Activated T-cell treated with anti-CD3 and anti-CD28 coated beads for 24 hours (primary cell): ENCODE data around the gene RBMS3.

Experiments used
- DNase-seq: peaks from one replicate; pipeline ENCODE4 v3.0.0-alpha.2; 2020; ENCODE audit warnings: low read depth

RBMS3 gene

DNA sequence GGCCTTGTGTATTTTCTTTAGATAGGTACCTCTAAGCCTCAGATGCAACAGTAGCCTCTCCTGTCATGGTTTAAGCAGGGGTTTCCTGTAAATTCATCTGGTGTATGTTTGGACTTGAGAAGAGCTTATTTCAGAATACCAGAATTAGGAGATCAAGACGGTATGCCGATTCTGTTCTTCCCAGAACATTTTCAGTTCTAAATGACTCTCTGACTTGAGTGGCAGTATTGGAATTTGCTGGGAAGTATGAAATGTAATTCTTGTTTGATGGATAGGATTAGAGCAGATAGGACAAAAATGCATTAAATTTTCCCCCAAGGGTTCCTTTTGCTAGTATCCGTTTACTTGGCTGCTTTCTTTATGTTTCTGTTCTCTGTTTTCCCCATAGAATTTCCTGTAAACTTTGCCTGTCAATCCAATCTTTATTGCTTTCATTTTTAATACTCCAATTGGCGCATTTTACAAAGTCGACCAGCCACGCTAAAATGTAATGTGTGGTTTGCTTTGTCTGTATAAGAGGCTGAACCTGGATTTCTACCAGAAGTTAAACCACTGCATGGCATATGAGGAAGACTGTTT lies 612.2 kb downstream of the RBMS3 start:
- DNase-seq = no peak

GRCh38 chr3:29896856-29897255 lies 616.0 kb downstream of the RBMS3 start:
- no peak for DNase-seq

DNA sequence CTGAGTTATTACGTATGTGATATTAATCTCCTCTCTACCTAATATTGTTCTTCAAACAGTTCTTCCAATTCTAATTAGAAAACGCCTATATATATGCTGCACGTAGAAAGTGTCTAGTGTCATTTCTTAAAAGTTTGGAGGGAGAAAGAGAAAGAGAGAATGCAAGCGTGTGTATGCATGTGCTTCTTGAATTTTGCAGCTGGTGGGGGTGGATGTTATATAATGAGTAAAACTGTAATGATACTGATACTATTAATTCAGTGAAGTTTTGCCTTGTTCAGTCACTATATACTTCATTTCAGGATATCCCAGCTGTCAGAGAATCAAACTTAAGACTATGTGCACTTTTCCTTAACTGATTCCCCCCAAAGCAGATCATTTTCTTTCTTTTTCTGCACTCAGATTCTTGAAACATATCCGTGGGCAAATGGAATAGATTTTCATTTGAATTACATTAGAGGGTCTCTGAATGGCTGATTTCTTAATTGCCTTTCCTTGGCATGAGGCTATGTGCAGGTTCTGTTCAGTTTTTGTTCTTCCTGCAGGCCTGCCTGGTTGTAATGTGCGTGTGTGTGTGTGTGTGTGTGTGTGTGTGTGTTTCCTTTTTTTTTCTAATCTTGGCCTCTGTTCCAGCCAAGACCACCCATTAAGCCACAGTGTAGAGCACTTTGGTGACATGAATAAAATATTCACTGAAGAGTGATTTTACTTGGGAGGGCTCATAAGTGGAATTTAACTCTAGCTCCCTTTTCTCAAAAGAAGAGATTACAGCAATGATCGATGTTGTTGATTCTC lies 617.5 kb downstream of the RBMS3 start:
- no peak for DNase-seq

DNA sequence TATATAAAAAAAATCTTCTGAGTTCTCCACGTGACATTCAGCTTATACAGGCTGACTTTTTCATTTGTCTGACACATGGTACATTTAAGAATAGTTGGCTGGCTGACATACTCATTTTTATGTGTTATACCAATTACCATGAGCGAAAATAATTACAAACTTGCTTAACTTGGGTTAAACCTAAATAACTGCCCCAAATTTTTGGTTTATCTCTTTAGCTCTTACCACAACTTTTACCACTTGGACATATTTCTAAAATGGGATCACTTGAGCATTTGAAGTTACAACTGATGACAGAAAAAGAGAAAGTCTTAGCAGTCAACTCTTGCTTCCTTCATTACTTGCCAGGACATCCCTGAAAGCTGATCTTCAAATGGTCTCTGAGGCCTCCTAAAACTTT lies 618.1 kb downstream of the RBMS3 start:
- DNase-seq = no peak

DNA sequence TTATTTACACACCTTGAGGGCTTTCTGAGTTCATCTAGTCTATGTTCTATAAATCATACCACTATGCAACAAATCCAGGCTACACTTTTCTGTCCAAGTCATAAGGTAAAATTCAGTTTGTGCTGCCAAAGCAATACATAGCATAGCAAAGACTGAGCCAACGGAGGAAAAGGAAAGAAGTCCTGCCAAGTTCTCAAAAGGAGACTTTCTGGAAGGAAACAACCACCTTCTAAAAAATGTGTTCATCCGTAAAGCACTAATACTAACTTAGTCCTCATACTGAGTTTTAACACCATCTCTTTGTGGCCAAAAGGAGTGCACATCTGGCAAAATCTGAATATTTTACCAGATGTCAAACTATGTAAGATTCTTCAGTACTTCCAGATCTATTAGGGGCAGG lies 620.2 kb downstream of the RBMS3 start:
- no peak for DNase-seq

DNA sequence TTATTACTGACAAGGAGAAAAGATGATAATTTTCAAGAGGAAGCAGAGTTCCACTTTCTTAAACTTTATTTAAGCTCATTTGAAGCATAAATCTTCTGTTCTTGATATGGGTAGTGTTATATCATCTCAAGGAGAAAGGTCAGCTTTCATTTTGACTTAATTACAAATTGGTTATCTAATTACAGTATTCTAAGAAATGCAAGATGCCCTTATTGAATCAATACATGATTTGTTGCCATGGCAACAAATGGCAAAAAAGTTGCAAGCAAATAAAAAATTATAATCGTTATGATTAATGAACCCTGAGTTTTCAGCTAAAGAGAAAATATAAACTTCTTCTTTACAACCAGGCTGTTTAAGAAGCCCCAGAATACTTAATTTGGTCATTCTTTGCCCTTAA lies 622.7 kb downstream of the RBMS3 start:
- DNase-seq = no peak

- no peak for DNase-seq
Observed at GRCh38 chr3:29906906-29907305, 626.0 kb downstream of the RBMS3 start.

GRCh38 chr3:29912600-29913288 lies 631.9 kb downstream of the RBMS3 start:
- DNase-seq = no peak

DNA sequence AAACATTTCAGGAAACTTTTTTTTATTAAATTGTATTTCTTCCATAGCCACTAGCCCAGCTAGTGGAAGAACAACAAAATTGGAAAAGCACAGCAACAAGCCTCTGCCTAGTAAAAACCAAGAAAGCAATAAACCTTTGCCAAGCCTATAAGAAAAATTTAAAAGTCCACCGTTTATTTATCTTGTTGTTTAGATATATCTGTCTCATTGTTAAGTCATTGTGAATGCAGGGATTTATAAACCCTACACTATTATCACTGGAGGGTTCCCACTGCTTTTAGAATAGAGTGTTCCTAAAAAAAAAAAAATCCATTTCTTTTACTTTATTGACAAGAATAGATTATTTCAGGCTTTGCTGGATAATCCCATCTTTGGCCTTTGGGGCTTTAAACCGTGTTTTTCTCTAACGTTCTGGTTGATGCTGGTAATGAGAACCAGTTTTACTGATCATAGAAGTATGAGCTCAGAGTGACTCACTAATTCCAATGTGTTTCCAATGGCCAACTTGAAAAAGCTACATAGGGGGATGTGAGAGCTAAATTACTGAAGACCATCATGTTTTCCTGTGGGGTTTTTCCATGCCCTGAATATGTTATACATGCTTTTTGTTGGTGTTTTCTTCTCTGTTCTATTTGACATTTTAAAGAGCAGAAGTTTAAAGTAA lies 634.1 kb downstream of the RBMS3 start:
- DNase-seq = no peak

- no peak for DNase-seq
Observed at GRCh38 chr3:29919571-29919970, 638.7 kb downstream of the RBMS3 start.

DNA sequence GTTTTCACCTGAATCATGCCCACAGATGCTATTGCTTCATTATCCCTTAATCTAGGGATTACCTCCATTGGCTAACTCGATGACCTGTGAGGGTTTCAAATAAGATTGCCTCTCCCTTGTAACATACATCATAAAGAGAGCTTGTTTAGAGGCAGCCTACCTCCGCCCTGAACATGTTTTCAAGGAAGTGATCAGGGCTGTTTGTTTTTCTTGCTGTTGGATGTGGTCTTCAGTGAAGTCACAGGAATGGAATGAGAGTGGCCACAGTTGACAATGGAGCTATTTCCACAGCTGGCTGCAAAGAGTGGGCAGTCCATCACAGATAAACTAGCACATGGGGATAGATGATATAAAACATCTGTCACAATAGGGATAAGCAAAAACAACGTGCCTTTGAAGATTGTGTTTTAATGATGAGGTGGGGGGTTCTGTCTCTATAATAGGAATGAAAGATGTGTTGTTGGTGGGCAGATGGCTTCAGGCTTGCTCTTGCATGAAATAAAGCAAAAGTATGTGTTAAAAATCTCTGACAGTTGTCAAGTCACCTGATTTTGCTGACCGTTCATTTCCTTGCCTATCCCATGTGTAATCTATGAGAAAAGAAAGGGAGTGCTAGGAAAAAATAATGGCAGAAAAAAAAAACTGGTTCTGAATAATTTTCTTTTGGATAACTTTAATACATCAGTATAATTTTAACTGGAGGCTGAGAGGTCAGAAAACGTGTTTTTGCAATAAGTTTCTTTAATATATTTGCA lies 642.3 kb downstream of the RBMS3 start:
- no peak for DNase-seq

- DNase-seq = no peak
Observed at GRCh38 chr3:29924783-29925561, 644.1 kb downstream of the RBMS3 start.

DNA sequence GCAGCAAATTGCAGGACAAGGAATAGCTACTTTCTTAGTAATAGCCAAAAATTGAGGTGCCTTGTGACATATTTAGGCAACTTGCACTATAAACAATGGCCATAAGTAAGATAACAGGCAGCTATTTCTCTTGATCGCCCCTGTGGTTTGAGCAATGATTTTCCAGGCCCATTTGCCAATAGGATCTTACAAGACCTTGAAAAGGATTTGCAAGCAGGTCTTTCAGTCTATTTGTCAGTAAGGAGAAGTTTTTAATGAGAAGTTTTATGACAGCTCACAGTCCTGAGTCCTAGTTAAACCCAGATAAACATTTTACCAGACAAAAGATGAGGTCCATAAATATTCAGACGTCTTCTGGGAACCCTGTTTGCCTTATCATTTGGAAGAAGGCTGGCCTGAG lies 645.5 kb downstream of the RBMS3 start:
- no peak for DNase-seq

DNA sequence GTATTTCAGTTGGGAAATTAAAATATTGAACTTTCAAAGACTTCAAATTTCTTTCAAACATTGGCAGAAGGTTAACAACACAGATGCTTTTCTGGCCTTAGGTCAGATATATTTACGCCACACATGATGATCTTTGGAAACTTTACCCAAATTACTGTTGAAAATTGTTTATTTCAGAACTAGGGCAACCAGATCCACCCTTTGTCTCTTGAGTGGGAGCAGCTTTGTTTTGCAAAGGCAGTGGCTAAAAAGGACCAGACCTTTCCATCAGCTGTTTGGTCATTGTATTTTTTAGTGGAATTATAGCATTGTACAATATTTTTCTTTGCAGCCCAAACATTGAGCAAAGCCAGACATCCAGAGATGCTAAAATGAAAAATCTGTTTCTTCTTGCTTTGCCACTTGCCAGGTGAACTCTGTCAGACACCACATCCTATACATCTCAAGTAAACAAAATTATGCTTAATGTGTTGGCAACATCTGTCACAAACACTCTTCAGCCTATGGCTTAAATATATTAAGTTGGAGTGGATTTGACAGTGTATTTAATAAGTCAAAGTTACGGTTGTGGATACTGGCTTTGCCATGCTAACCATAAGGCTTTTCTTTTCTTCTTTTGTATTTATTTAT lies 651.9 kb downstream of the RBMS3 start:
- DNase-seq = no peak

DNA sequence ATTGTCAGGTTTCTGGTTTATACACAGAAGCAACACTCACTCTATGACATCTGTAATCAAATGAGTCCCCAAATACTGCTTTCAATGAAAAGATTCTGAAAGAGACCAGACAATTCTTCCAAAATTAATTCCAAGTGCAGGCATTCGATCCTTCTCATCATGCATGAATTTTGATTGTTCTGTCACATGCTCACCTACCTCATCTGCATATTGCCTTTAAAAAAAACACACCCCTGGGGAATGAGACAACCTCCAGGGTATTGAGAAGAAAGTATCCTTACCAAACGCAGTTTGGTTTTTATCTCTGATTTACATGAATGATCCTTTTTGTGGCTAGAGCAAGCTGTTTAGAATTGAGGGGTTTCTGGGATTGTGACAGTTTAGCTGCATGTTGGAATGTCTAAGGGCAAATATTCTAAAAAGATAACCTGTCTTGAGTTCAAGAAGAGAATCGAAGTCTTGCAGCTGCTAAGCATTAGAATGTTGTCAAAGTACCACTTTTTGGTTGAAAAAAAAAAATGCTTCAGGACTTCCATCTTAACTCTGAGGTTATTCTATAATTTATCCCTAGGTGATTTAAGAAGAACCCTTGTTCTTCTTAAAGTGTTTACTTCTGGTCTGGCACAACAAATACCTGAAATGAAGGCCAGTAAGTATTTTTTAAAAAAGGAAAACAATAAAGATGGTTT lies 653.1 kb downstream of the RBMS3 start:
- no peak for DNase-seq

DNA sequence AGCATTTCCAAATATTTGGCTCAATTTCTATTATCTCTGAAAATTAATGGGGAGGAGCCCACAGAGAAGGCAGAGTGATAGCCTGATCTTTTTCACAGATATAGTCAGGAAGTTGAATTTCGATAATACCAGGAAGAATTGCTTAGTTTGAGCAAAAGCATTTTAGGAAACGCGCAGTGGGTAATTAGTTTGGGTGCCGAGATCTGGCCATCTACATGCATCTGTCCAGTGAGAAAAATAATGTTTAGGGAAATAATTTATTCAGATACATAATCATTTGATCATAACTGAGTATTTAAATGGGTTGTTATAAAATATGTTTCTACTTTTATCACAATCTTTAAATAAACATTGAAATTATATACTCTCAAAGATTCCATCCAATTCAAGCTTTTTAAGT lies 653.9 kb downstream of the RBMS3 start:
- no peak for DNase-seq

- DNase-seq = no peak
Observed at GRCh38 chr3:29936054-29936453, 655.2 kb downstream of the RBMS3 start.

DNA sequence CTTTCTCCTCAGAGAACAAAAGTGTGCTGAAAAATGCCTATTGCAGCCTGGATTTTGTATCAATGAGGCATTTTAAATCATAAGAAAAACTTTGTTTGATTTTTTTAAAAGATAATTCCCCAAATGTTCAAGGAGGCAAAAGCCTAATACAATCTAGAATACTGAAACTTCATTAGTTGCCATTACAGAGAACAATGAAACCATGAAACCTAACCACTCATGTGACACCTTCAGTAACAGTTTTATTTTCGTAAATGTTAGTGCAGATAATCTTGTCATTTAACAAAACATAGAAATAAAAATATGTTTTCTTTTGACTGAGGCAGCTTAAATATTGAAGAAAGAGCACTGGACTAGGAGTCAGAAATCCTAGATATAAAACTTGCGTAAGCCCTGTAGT lies 655.9 kb downstream of the RBMS3 start:
- DNase-seq = no peak

- no peak for DNase-seq
Observed at GRCh38 chr3:29937185-29937584, 656.3 kb downstream of the RBMS3 start.

DNA sequence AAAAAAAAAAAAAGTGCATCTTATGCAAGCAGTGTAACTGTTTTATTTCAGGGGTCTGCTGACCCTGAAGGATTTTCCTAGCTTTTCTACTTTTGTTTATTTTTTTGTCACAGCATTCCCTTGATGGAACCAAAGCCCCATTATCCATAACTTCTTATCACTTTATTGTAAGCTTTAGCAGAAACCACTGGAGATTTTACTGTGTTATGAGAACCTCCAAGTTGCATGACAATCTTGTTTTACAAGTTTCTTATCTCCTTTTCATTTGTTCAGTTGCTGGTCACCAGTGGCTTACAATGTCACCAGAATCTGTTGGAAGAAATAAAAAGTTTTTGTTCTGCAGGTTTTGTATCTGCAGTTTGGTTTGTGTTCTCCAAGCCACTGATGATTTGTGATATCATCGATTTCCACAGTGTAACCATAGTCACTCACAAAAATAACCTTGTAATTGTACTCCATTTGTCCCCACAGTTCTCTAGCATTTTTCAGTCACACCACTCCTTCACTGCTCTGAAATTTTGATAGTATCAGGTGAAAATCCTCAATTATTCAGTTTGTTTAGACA lies 660.0 kb downstream of the RBMS3 start:
- no peak for DNase-seq
